Kidney (tissue), 14 donors: ENCODE results near the gene TMEM132C. TPM values are rescaled to one million over a fixed set of nuclear protein-coding genes. Genes with fewer than 3 reads are reported as not detected.

Experiments used
- DNase-seq, 5 donors: peaks; one replicate each; pipeline ENCODE4 v3.0.0-alpha.2; 2013 to 2020
- FAIRE-seq: peaks from 2 replicates; lab custom pipeline; 2012; peaks lifted over from hg19 to GRCh38; lab: Jason Lieb, UNC
- H3K27ac ChIP-seq, 2 donors: one replicate each; pipeline ENCODE4 v1.7.0; 2013; ENCODE audit warnings: low read depth in 2 of 2, low read length in 2 of 2, inconsistent platforms in 1 of 2
- H3K27me3 ChIP-seq: one replicate; pipeline ENCODE4 v1.7.1; 2013; ENCODE audit warnings: low read length, inconsistent platforms; ENCODE audit not compliant: control insufficient read depth, insufficient read depth
- H3K36me3 ChIP-seq, 3 donors: one replicate each; pipeline versions ENCODE4 v1.7.0 to v1.7.1; 2013; ENCODE audit warnings: low read length in 3 of 3, control low read depth in 1 of 3, inconsistent platforms in 1 of 3; ENCODE audit not compliant: insufficient read depth in 3 of 3, control insufficient read depth in 2 of 3
- H3K4me1 ChIP-seq, 3 donors: one replicate each; pipeline versions ENCODE4 v1.7.0 to v1.7.1; 2013; ENCODE audit warnings: low read length in 3 of 3, inconsistent platforms in 1 of 3, low read depth in 1 of 3; ENCODE audit not compliant: control insufficient read depth in 2 of 3, insufficient read depth in 2 of 3
- H3K4me3 ChIP-seq, 3 donors: one replicate each; pipeline versions ENCODE4 v1.7.0 to v1.8.1; 2013; ENCODE audit warnings: low read length in 3 of 3, control low read depth in 1 of 3, inconsistent platforms in 1 of 3
- H3K9ac ChIP-seq, 3 donors: one replicate each; pipeline versions ENCODE4 v1.7.0 to v1.7.1; 2013; ENCODE audit warnings: low read length in 3 of 3, control low read depth in 1 of 3, inconsistent platforms in 1 of 3
- H3K9me3 ChIP-seq, 3 donors: one replicate each; pipeline versions ENCODE4 v1.7.0 to v1.7.1; 2013; ENCODE audit warnings: low read length in 3 of 3, control low read depth in 1 of 3, inconsistent platforms in 1 of 3; ENCODE audit not compliant: control insufficient read depth in 2 of 3, insufficient read depth in 1 of 3
- CTCF ChIP-seq: IDR thresholded peaks from 3 replicates; pipeline ENCODE4 v1.5.1; 2012; ENCODE audit warnings: mild to moderate bottlenecking, moderate library complexity, borderline replicate concordance; ENCODE audit not compliant: insufficient read depth; ENCODE audit errors: extremely low read depth
- intact Hi-C: fragments of 100-400 bp; cut with DNase I; formaldehyde crosslinking; loops from one replicate; pipeline ENCODE4 v1.11.1; 2022
- polyA plus RNA-seq: library from polyadenylated mRNA; stranded (reverse); fragments of 350-450 nt; fragmentation: Illumina TruSeq; extraction: RNeasy Lipid Tissue Mini Kit (QIAGEN cat#74804); gene quantifications from one replicate; pipeline ENCODE4 v1.2.3, GENCODE V29; 2014; ENCODE audit warnings: low read depth, low replicate concordance; ENCODE audit not compliant: insufficient read depth
- total RNA-seq: library from RNA; stranded (reverse); fragmentation: NEBNext Ultra II Directional; extraction: Animal tissue kit (Norgen Biotek cat#: 25700); gene quantifications from one replicate; pipeline ENCODE4 v1.2.1, GENCODE V29; 2021
- donor health status: control.
- donor health status: control.
- donor health status: control.
- donor health status: control.
- donor health status: control.
- donor health status: DM: yes; HTN: yes; CAD: no.
- donor health status: Normal renal cell carcinoma (clear cell type).

The TMEM132C gene
- total and polyA plus RNA-seq, 2 donors from 2014 or later = 0.28 to 0.75 TPM

- no peak overlapping the region for H3K4me3 ChIP-seq
- no peak overlapping the region for H3K9ac ChIP-seq
- no peak for FAIRE-seq
- H3K27ac ChIP-seq = no peak overlapping the region
- H3K9me3 ChIP-seq = no peaks in the 10 kb centered on the region
- H3K36me3 ChIP-seq = no peaks in the 10 kb centered on the region
- H3K4me1 ChIP-seq = no peaks in the 10 kb centered on the region
- peak in 3 of 5 donors; percentile 42 to 65 (median 64) for DNase-seq
- H3K27me3 ChIP-seq = no peaks in the 10 kb centered on the region
- no peak for TF ChIP-seq CTCF
- intact Hi-C loops = no loop called here
Measured at GRCh38 chr12:128592220-128592744, 325.3 kb downstream of the TMEM132C start.

- Histone ChIP-seq H3K27me3 (no peaks in the 10 kb centered on the region), H3K9me3 (no peaks in the 10 kb centered on the region), H3K27ac (no peak overlapping the region), H3K4me3 (no peak overlapping the region), H3K36me3 (no peaks in the 10 kb centered on the region), H3K4me1 (no peaks in the 10 kb centered on the region), H3K9ac (no peak overlapping the region)
- FAIRE-seq (no peak), DNase-seq (no peak)
- no peak for TF ChIP-seq CTCF
- intact Hi-C loops = no loop called here
Measured at GRCh38 chr12:128594521-128594920, 327.6 kb downstream of the TMEM132C start.

- FAIRE-seq (no peak), DNase-seq (no peak)
- Histone ChIP-seq H3K36me3 (no peaks in the 10 kb centered on the region), H3K27me3 (no peaks in the 10 kb centered on the region), H3K9me3 (no peaks in the 10 kb centered on the region), H3K4me1 (no peaks in the 10 kb centered on the region), H3K27ac (no peak overlapping the region), H3K4me3 (no peak overlapping the region), H3K9ac (no peak overlapping the region)
- intact Hi-C loops = no loop called here
- no peak for TF ChIP-seq CTCF
Measured at GRCh38 chr12:128595609-128596008, 328.6 kb downstream of the TMEM132C start.

GRCh38 chr12:128600886-128601285 is 333.9 kb downstream of the TMEM132C start:
- Histone ChIP-seq H3K4me1 (no peaks in the 10 kb centered on the region), H3K4me3 (no peak overlapping the region), H3K9me3 (peaks cover 0 to 2% (median 0%) of the 10 kb centered on the region in 3 donors), H3K9ac (no peak overlapping the region), H3K36me3 (no peaks in the 10 kb centered on the region), H3K27ac (no peak overlapping the region), H3K27me3 (no peaks in the 10 kb centered on the region)
- no peak for TF ChIP-seq CTCF
- DNase-seq = no peak
- intact Hi-C loops = no loop called here
- no peak for FAIRE-seq
